GM12878 (cell line): ENCODE measurements around the gene PRSS50. TPM values are rescaled to one million over a fixed set of nuclear protein-coding genes. Genes with fewer than 3 reads are reported as not detected.

Experiments
- ATAC-seq: fragments of 200-7000 bp; cut with Tn5 transposase; 3 replicates; pipeline ENCODE4 v1.9.1; 2020; ENCODE audit warnings: mild to moderate bottlenecking, moderate library complexity
- BruUV-seq: library from RNA; stranded (reverse); fragments of 400-500 nt; replicated peaks from 2 replicates; lab custom pipeline; 2021; lab: Mats Ljungman, UMichigan
- CTCF ChIA-PET: fragments of 300-600 bp; sonication (Branson Sonifier 250); formaldehyde crosslinking; extraction: SDS; loops from one replicate; lab custom pipeline; 2021; ENCODE audit warnings: inconsistent platforms; lab: Yijun Ruan, JAX
- POLR2A ChIA-PET: fragments of 350-600 bp; formaldehyde crosslinking; extraction: SDS; loops from one replicate; lab custom pipeline; 2021; ENCODE audit warnings: inconsistent platforms; lab: Charles Lee
- RAD21 ChIA-PET: fragments of 300-600 bp; sonication (Branson Sonifier 250); formaldehyde crosslinking; loops from one replicate; lab custom pipeline; 2023; ENCODE audit warnings: antibody characterized with exemption; ENCODE audit not compliant: unreplicated experiment; lab: Charles Lee
- SMC1A ChIA-PET: fragments of 300-600 bp; sonication (Branson Sonifier 250); formaldehyde crosslinking; loops from one replicate; lab custom pipeline; 2023; ENCODE audit not compliant: unreplicated experiment, uncharacterized antibody; lab: Charles Lee
- DNase-seq: peaks from one replicate; pipeline ENCODE4 v3.0.0-alpha.2; 2011; ENCODE audit warnings: low read depth, low spot score
- FAIRE-seq: peaks from 3 replicates; lab custom pipeline; 2011; peaks lifted over from hg19 to GRCh38; lab: Jason Lieb, UNC
- H2AFZ ChIP-seq: 2 replicates; pipeline ENCODE4 v1.6.0; 2011; ENCODE audit warnings: low read depth, low read length, control low read depth; ENCODE audit not compliant: control insufficient read depth
- H3K27ac ChIP-seq: 2 replicates; pipeline ENCODE4 v1.5.1; 2011; ENCODE audit warnings: control low read depth; ENCODE audit not compliant: control insufficient read depth, insufficient read depth
- H3K27me3 ChIP-seq, 2 experiments: replicated peaks in 1 of 2; 2 replicates each; pipeline versions ENCODE4 v1.6.0 to v1.6.1; 2011; ENCODE audit warnings: low read length in 1 of 2; ENCODE audit not compliant: control insufficient read depth in 2 of 2, insufficient read depth in 2 of 2
- H3K36me3 ChIP-seq, 2 experiments: 2 replicates each; pipeline ENCODE4 v1.5.1; 2011; ENCODE audit warnings: low read length in 1 of 2; ENCODE audit not compliant: control insufficient read depth in 2 of 2, insufficient read depth in 2 of 2
- H3K4me1 ChIP-seq: 2 replicates; pipeline ENCODE4 v1.6.1; 2011; ENCODE audit warnings: mild to moderate bottlenecking, low read length, moderate library complexity, mixed read lengths; ENCODE audit not compliant: control insufficient read depth, insufficient read depth
- H3K4me2 ChIP-seq: 2 replicates; pipeline ENCODE4 v1.6.0; 2011; ENCODE audit warnings: control low read depth; ENCODE audit not compliant: control insufficient read depth, insufficient read depth
- H3K4me3 ChIP-seq: fragments of 200-600 bp; sonication (generic); 2 replicates; pipeline ENCODE4 v1.5.1; 2016
- H3K79me2 ChIP-seq: 2 replicates; pipeline ENCODE4 v1.6.0; 2011; ENCODE audit warnings: low read length; ENCODE audit not compliant: control insufficient read depth, insufficient read depth
- H3K9ac ChIP-seq: 2 replicates; pipeline ENCODE4 v1.8.0; 2011; ENCODE audit warnings: low read length, control low read depth, mixed read lengths; ENCODE audit not compliant: control insufficient read depth, insufficient read depth
- H3K9me3 ChIP-seq: replicated peaks from 3 replicates; pipeline ENCODE4 v1.5.1; 2011; ENCODE audit warnings: mild to moderate bottlenecking, low read length; ENCODE audit not compliant: control insufficient read depth, insufficient read depth
- H4K20me1 ChIP-seq: 2 replicates; pipeline ENCODE4 v1.6.0; 2011; ENCODE audit not compliant: control insufficient read depth, insufficient read depth
- EZH2 ChIP-seq: IDR thresholded peaks from 2 replicates; pipeline ENCODE4 v1.6.1; 2012; ENCODE audit warnings: low read depth, mild to moderate bottlenecking, control low read depth, inconsistent platforms, low read length, borderline replicate concordance; ENCODE audit not compliant: control insufficient read depth
- FOXK2 ChIP-seq: fragments of 450-650 bp; IDR thresholded peaks from 2 replicates; pipeline ENCODE4 v1.6.1; 2017; ENCODE audit warnings: mild to moderate bottlenecking, moderate library complexity
- JUNB ChIP-seq: IDR thresholded peaks from 2 replicates; pipeline ENCODE4 v1.6.1; 2016; ENCODE audit warnings: antibody characterized with exemption, mild to moderate bottlenecking
- POLR2AphosphoS2 ChIP-seq: IDR thresholded peaks from 2 replicates; pipeline ENCODE4 v1.6.1; 2011; ENCODE audit warnings: low read depth, mild to moderate bottlenecking, low read length, improper control_type of control experiment, moderate library complexity
- ZNF622 ChIP-seq: fragments of 450-650 bp; IDR thresholded peaks from 2 replicates; pipeline ENCODE4 v1.6.1; 2017; ENCODE audit warnings: mild to moderate bottlenecking, inconsistent platforms
- ZSCAN29 ChIP-seq: fragments of 450-650 bp; IDR thresholded peaks from 2 replicates; pipeline ENCODE4 v1.6.1; 2017; ENCODE audit warnings: mild to moderate bottlenecking, moderate library complexity
- WGBS: methylation state at CpG from one replicate; pipeline ENCODE4 v1.1.6; 2016; ENCODE audit warnings: low lambda C conversion rate; ENCODE audit not compliant: insufficient replicate concordance, insufficient coverage; ENCODE audit errors: missing lambda C conversion rate; 5-methylcytosine and 5-hydroxymethylcytosine counted together
- in situ Hi-C: fragments of 300-500 bp; cut with MboI; formaldehyde crosslinking; loops from 9 replicates; pipeline ENCODE4 v1.14.3; 2018; ENCODE audit warnings: mixed read lengths
- intact Hi-C: fragments of 100-400 bp; cut with micrococcal nuclease; formaldehyde crosslinking; loops from one replicate; pipeline ENCODE4 v1.14.2; 2022; ENCODE audit not compliant: unreplicated experiment
- polyA plus RNA-seq, 11 experiments: library from polyadenylated mRNA; depleted of rRNA in 4 of 11; unstranded in 6 of 11; stranded (reverse) in 5 of 11; fragments of >200 nt; fragmentation: Nextera tagmentation in 4 of 11; fragmentation: Illumina TruSeq in 1 of 11; extraction: Ambion mirVana in 4 of 11; extraction: Trizol in 1 of 11; gene quantifications; 1 replicate in 1 of 11; 2 replicates in 10 of 11; pipeline versions ENCODE4 v1.2.1 to v1.2.3, GENCODE V29; 2011 to 2016; ENCODE audit warnings: inconsistent platforms in 2 of 11, missing spikeins in 2 of 11, low read depth in 1 of 11
- total RNA-seq, 4 experiments: library from RNA; depleted of rRNA in 3 of 4; stranded (reverse); fragments of >200 nt in 3 of 4; fragmentation: Illumina TruSeq in 1 of 4; extraction: Trizol in 1 of 4; gene quantifications; 2 replicates each; pipeline versions ENCODE4 v1.2.1 to v1.2.3, GENCODE V29; 2013 to 2021

PRSS50 gene
- total and polyA plus RNA-seq, 10 of the 15 experiments (the other 5 are each of a cell fraction or from before 2014, with no cell fraction given), result 0.05 TPM; not detected in 9

- no peak for FAIRE-seq
- ChIA-PET POLR2A (interaction anchor here (0.6 kb wide), 1 partner anchor 675 kb away, joined by 5 read pairs; no protein-coding TSS in a partner anchor), RAD21 (interaction anchor here (1.9 kb wide), 1 partner anchor 202 kb away, joined by 6 read pairs; no protein-coding TSS in a partner anchor), SMC1A (interaction anchor here (0.7 to 1.4 kb wide), 2 partner anchors 189 to 218 kb away, joined by 3 to 4 read pairs; no protein-coding TSS in a partner anchor), CTCF (interaction anchor here (1.2 to 2.0 kb wide), 6 partner anchors 8 to 188 kb away, joined by 3 to 4 read pairs (median 3); no protein-coding TSS in a partner anchor)
- Histone ChIP-seq H3K79me2 (no peaks in the 10 kb centered on the region), H3K9ac (no peak overlapping the region), H3K9me3 (no peaks in the 10 kb centered on the region), H4K20me1 (no peaks in the 10 kb centered on the region), H3K4me1 (peaks cover 2% of the 10 kb centered on the region; the same call in 1 of the 2 replicates), H3K4me3 (no peak overlapping the region), H3K4me2 (no peak overlapping the region), H3K27me3 (no peaks in the 10 kb centered on the region), H2AFZ (no peak overlapping the region), H3K27ac (no peak overlapping the region), H3K36me3 (no peaks in the 10 kb centered on the region)
- ATAC-seq, result no peak
- no peak for DNase-seq
- in situ Hi-C loops, result no loop called here
- no TSS peak for BruUV-seq
- TF ChIP-seq POLR2AphosphoS2 (no peak), ZSCAN29 (no peak), EZH2 (no peak), ZNF622 (no peak), FOXK2 (no peak), JUNB (no peak)
- intact Hi-C loops, result loop anchor here (10.0 kb wide), 1 partner anchor 307 kb away; no protein-coding TSS in a partner anchor
- 48% methylated on average over 7 of the region's 7 CpGs for WGBS
Measured at GRCh38 chr3:46707601-46708011, 10.1 kb downstream of the PRSS50 start.
